ENCODE data around the gene CAMK1D.
"Not testable (repeated sequence)": the region's sequence is repeated elsewhere in the genome, so short reads cannot be mapped to it uniquely, and the experiment has no call there.

Gene CAMK1D

DNA sequence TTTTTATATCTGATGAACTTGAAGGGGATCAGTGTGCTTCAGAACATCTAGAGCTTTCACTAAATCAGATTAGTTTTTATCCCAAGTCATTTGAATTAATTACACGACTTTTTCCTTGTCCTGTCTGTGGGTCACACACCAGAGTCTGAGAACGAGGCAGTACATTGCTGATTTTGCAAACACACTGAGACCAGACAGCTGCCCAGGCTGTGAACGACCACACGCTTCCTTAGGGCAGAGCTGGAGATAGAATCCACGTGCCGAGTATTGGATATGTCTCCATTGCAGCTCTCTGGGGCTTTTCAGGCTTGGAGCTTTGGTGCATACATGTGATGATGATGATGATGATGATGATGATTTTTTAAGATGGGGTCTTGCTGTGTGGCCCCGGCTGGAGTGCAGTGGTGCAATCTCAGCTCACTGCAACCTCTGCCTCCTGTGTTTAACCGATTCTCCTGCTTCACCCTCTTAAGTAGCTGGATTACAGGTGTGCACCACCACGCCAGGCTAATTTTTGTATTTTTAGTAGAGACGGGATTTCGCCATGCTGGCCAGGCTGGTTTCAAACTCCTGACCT, 81.1 kb downstream of the CAMK1D start:
- DNase-seq (ENCODE audit: low read depth) = no peak

DNA sequence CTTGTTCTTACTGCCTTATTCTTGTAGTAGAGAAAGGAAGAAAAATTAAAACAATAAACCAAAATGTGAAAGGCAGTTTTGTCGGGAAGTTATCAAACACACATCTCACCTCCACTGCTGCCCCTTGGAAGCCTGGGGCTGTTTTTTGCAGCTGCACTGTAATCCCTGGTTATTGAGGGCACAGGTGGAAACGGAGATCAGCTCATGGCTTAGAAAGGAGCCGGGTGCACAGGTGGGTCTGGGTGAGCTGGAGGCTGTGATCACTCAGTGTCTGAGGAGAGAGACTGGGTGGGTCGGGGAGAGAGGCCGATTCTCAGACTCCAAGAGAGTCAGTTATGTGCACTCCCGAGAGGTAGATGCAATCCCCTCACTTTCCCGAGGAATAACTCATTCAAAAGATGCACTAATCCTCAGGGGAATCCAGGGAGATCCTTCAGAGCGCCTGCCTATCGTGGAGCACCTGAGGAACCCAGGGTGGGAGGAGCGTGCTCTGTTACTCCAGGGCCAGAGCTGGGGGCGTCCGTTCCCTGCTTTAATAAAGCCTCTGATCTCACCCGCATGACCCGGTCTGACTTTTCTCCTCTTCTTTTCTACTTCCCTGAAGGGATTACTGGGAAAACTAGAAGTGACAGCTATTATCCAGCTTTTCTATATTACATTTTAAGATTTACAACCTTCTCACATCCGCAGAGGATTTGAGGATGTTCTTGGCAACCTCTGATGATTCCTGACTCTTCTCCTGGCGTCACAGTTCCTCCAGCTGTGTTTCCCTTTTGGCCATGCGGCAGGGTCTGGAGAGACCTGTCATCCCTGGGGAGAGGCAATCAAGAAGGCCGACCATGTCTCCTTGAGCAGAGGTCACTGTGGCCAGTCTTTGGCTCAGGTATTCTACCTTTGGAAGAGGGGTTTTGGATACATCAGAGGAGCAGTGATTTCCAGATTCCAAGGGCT, 82.1 kb downstream of the CAMK1D start:
- no peak for DNase-seq (ENCODE audit: low read depth)

DNA sequence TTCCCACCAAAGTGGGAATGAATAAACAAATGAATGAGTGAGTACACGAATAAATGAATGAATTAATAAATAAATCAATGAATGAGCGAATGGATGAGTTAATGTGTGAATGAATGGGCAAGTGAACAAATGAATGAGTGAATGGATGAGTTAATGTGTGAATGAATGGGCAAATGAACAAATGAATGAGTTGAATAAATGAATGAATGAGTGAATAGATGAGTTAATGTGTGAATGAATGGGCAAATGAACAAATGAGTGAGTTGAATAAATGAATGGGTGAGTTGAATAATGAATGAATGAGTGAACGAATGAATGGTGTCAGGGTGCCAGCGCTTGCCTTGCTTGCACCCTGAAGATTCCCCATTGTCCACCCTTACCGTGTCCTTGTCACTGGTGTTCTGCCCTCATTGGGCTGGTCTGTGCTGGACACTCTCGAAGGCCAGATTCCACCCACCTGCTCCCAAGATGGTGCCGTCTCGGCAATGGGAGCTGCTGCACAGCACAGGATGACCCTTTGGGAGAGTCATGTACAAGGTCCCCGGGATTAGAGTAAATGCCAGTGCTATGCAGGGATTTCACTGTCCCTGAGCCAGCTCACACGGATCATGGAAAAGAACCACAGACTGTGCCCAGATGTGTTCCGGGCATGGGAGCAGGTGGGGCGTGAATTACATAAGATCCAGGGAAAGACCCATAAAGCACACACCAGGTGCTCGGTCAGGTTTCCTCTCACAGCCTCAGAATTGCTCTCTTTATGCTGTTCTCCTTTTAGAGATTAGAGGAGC, 83.2 kb downstream of the CAMK1D start:
- no peak for DNase-seq (ENCODE audit: low read depth)

DNA sequence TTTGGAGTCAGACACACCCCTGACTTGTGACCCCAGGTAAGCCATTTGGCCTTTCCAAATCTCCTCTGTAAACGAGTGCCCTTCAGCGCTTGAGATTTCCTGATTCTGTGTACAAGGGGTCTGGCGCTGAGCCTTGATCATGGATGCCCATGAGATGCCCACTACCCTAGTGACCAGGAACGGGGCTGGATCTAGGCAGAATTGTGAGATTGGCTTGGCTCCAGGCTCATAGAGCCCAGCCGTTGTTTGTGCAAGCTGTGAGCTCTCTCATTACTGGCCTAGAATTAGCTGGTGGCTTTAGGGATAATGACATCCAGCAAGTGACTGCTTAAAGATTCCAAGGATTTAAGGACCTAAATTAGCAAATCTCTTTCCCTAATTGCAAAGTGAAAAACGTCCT, 84.9 kb downstream of the CAMK1D start:
- no peak for DNase-seq (ENCODE audit: low read depth)

DNA sequence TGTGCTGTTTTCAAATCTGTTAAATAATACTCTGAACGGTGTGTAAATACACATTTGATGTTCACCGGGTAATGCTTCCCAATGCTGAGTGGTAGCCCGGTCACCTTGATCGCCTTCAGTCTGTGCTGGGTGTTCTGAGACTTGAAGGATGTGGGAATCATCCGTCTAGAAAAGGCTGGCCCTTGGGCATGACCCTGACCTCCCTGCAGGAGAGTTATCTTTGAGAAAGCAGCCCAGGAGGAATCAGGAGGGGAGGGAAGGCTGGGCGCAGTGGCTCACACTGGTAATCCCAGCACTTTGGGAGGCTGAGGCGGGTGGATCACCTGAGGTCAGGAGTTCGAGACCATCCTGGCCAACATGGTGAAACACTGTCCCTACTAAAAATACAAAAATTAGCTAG, 85.3 kb downstream of the CAMK1D start:
- DNase-seq (ENCODE audit: low read depth) = not testable (repeated sequence)

DNA sequence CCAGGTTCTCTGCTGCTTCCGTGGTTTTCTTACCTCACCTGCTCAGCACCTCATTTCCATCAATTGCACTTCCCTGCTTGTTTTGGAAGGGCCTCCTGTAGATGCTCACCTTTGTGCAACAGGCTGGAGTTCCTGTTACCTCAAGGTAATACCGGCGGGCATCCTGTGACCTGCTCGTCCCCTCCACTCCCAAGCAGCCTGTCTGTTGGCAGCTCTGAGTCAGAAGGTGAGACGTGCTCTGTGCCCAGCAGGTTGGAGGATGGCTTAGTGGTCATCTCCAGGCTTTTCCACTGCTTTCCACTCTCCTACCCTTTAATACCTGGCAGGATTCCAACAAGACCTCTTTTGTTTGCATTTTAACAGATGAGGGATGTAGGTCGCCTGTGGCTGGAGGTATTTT, 86.0 kb downstream of the CAMK1D start:
- no peak for DNase-seq (ENCODE audit: low read depth)

DNA sequence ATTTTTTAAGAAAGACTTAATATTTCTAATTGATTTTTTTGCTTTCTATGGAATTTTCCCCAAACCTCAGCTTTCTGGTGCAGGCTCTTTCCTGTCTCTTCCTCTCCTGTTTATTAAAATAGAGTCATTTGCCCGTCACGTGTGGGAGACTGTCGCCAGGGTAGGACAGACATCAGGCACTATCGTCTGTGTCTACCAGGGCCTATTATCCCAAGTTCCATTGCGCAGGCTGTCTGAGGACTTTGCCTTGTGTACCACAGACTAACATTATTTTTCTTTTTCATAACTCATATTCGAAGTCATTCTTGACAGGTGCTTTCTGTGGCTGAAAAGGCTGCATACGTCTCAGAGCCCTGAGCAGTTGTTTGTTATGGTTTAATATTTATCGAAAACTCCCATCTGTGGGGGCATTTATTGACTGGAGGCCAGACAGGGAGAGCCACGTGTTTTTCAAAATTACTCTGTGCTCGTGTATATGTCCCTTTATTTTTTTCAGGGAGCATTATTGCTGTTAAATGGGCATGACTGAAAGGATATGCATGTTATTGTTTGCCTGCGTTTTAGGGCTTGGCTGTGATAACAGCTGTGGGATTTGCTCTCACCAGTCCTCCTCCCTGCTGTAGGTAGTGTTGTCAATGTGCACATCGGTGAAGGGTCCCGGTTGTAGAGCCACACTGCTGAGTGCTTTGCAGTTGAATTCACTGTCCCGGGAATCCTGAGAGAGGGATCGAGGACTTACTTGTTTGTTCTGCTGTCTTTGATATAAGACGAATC, 89.8 kb downstream of the CAMK1D start:
- DNase-seq (ENCODE audit: low read depth) = no peak

DNA sequence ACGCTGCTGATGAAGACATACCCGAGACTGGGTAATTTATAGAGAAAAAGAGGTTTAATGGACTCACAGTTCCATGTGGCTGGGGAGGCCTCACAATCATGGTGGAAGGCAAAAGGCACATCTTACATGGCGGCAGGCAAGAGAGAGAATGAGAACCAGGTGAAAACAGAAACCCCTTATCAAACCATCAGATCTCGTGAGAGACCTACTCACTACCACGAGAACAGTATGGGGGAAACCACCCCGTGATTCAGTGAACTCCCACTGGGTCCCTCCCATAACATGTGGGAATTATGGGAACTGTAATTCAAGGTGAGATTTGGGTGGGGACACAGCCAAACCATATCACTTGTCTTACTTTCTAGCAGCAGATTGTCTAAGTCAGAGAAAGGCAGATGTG, 90.4 kb downstream of the CAMK1D start:
- not testable (repeated sequence) for DNase-seq (ENCODE audit: low read depth)

DNA sequence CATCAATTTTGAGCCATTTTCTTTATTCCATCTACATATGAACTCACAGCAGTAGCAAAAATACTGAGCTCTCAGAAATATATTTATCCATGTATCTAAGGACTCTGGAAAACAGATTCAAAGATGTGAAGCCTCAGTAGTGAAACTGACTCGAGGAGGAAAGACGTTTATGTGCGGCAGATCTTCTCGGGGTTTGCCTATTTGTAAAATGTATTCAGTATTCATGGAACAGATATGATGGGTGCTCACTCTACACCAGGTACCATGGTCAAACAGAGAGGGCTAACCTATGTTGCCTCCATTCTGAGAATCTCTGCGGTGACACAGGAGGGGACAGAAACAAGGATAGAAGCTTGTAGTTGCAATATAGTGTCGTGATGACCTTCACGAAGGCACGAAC, 93.7 kb downstream of the CAMK1D start:
- DNase-seq (ENCODE audit: low read depth) = no peak

DNA sequence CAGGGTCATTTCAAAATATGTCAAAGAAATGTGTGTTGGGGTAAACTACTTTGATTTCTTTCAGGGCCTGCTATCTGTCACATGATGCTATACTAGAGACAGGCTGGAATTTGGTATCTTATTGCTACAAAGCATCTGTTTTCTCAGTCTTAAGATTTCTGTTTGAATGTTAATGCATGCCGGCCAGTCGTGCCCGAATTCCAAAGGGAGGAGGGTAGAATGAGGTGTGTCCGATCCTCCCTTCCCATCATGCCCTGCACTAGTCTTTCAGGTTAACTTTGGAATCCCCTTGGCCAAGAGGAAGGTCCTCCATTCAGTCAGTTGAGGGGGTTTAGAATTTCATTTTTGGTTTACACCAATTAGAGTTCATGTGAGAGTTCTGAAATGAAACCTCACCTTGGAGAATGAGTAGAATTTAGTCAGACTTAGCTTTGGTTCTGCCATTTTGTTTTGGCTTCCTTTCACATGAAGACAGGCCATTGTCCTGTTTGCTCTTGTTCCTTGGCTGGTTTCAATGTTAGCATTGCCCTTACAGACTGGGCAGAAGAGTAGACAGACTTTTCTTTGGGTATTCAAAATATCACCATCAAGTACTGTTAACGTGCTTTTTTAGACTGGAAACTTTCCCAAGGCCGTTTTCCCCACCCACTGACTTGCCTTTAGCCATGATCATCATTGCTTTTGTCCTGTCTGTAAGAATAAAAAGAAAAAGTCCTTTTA, 95.8 kb downstream of the CAMK1D start:
- DNase-seq (ENCODE audit: low read depth) = no peak

DNA sequence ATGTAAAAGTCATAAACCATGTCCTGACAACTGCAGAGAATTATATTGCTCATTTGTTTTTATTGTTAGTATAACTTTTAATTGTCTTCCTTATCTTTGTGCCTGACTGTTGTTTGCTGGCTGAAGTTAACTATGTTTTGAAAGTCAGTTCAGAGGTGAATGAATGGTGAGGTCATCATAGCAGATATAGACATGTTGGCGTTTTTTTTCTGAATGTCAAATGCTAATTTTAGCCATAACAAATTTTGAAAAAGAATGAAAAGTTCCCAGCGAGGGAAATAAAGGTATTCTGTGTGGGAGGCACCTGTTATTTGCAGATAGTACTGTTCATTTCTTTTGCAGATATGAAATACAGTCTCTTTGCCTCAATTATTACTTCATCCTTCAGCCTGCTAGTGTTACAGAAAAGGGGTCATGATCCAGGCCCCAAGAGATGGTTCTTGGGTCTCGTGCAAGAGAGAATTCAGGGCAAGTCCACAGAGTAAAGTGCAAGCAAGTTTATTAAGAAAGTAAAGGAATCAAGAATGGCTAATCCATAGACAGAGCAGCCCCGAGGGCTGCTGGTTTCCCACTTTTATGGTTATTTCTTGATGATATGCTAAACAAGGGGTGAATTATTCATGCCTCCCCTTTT, 96.5 kb downstream of the CAMK1D start:
- DNase-seq (ENCODE audit: low read depth) = no peak

DNA sequence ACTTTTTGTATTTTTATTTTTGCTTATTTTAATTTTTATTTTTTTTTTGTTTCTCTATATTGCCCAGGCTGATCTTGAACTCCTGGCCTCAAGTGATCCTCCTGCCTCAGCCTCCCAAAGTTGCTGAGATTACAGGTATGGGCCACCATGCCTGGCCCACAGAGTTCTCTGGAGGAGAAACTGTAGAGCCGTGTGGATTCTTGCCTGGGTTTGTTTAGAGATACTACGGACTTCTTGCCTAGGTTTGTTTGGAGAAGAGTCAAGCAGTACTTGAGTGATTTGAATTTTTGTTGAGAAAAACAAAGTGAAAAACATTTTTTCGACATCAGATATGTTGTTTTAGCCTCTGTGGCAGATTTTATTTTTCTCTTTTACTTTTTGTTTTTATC, 99.0 kb downstream of the CAMK1D start:
- DNase-seq (ENCODE audit: low read depth) = no peak

DNA sequence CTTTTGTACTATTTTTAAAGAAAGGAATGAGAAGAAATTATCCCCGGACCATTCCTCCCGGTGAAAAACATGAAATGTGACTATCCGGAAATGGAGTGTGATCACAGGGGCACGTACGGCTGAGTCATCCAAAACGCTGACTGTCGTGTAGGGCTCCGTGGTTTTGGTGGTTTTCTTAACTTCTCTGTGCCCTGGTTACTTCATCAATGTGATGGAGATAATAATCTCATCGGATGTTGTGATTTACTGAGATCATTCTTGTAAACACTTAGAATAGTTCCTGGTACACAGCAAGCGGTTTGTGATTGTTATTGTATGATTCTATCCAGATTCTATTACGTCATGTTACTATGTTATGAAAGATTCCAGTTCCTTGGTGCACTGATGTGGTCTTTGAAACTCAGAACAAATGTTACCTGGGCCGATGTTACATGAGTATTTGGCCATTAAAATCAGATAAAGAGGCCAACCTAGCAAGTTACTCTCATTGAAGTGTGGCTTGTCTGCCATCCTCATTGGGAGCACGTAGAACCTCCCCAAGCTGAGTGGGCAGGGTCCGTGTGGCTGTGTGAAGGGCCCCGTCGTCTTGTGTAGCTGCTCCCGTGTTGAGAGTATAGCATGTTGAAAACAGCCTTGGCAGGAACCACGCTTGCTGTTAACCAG, 99.5 kb downstream of the CAMK1D start:
- peak; percentile 69 for DNase-seq (ENCODE audit: low read depth)

DNA sequence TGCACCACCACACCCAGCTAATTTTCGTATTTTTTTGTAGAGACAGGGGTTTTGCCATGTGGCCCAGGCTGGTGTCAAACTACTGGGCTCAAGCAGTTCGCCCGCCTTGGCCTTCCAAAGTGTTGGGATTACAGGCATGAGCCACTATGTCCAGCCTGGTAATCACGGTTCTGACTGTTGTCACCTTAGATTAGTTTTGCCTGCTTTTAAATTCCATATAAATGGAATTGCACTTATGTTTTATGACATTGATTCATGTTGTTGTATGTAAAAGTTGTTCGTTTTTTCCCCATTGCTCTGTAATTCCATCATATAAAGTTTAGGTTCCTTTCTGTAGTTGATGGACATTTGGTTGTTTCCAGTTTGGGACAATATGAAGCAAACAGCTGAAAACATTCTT, 106.0 kb downstream of the CAMK1D start:
- DNase-seq (ENCODE audit: low read depth) = no peak

DNA sequence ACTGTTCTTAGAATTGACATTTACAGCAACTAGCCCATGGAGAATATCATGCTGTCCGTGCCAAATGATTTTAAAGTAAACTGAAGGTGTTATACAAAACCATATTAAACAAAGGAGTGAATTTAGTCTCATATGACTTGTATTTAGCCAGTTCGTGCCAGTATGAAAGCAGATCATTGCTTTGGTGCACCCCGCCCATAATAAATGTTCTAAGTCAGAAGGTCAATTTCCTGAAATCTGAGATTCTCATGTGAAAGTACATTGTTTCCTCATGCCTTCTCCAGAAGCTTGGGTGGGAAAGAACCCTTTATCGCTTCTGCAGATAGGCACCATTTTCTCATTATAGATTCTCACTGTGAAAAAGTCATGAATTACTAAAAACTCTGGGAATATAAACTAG, 106.4 kb downstream of the CAMK1D start:
- no peak for DNase-seq (ENCODE audit: low read depth)

DNA sequence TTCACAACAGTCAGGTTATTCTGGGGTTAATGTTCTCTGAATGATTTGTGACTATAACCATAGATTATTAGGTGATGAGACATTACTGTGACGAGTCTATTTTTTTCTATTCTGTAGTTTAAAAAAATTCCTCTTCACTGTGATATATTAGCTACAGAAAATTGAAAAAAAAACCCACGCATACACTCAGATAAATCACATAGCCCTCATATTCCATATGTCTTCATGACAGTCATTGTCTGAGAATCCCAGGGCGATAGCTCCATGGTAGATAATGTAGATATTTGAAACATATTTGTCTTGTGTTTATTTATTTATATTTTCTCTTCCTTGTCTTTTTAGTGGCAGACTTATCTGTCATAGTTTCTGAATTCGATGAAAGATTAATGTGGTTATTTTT, 110.0 kb downstream of the CAMK1D start:
- no peak for DNase-seq (ENCODE audit: low read depth)

DNA sequence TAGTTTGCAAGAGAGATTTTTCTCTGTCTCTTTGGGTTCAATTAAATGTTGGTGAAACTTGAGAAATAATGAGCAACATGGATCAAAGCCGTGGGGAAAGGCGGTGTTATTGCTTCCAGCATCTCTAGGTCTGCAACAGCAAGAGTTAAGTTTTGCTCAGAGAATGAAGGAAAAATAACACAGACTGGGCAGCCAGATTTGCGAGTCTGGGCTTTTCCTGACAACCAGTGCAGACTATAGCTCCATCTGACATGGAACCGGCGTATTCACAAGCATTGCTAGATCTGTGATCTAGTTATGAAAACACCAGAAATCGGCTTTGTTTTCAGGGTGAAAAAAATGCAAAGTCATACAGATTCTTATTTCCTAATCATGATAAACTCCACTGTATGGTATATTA, 110.4 kb downstream of the CAMK1D start:
- no peak for DNase-seq (ENCODE audit: low read depth)

DNA sequence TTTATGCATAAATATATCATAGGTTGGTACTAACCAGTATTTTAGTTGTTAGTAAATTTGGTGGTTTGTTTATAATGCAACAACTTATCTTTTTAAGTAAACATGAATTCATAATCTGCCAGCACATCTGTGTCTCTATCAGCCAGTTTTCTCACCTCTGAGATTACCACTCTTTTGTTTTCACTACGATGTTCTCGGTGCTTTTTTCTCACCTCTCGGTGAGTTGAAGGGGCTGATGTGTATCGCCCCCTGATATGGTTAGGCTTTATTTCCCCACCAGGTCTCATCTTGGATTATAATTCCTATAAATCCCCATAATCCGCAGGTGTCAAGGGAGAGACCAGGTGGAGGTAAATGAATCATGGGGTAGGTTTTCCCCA, 114.1 kb downstream of the CAMK1D start:
- DNase-seq (ENCODE audit: low read depth) = no peak

DNA sequence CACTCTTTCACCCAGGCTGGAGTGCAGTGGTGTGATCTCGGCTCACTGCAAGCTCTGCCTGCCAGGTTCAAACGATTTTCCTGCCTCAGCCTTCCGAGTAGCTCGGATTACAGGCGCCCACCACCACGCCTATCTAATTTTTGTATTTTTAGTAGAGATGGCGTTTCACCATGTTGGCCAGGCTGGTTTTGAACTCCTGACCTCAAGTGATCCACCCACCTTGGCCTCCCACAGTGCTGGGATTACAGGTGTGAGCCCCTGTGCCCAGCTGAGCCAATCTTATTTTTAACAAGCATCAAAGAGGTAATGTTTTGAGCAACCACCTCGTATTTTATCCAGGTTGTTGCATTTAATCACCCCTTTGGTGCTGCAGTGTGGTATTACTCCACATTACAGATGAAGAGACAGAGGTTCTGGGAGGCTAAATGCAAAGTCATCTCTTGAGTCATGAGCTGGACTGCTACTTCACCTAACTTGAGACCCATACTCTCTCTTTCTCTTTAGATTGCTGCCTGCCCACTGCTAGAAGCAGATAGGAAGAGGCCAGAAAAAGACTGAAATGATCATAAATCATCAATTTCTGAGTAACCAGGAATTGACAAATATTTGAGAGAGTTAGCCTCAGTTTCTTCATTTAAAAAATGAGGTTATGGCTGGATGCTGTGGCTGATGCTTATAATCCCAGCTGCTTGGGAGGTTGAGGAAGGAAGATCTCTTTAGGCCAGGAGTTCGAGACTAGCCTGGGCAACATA, 116.2 kb downstream of the CAMK1D start:
- no peak for DNase-seq (ENCODE audit: low read depth)
